Measurements from ENCODE around the gene CXCR3. TPM values are rescaled to one million over a fixed set of nuclear protein-coding genes. Genes with fewer than 3 reads are reported as not detected.

The CXCR3 gene
- total RNA-seq, 2 donors from 2014 or later = 0.20 TPM; not detected in 1

DNA sequence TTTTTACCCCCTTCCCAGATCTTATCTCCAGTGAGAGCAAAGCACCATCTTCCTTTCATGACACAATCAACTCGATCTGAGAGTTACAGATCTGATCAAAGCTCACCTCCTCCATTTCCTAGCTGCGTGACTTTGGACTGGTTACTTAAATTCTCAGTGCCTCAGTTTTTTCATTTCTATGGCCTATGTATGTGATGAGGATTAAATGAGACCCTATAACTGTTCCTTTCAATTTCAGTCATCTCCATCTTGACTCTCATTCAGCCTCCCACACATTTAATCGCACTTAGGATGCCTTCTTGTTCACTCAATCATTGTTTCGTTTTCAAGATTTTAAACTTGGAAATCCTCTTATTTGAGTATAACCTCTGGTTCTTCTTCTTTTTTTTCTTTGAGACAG, 20.1 kb upstream of the CXCR3 start:
- H3K4me1 ChIP-seq = no peaks in the 10 kb centered on the region
- H3K27me3 ChIP-seq = no peaks in the 10 kb centered on the region
- H3K9me3 ChIP-seq = no peaks in the 10 kb centered on the region
- H3K4me3 ChIP-seq = no peak overlapping the region
- H3K36me3 ChIP-seq = no peaks in the 10 kb centered on the region
- H3K27ac ChIP-seq = no peak overlapping the region
- DNase-seq (ENCODE audit: low spot score) = no peak
- TF ChIP-seq, protein P1, sequence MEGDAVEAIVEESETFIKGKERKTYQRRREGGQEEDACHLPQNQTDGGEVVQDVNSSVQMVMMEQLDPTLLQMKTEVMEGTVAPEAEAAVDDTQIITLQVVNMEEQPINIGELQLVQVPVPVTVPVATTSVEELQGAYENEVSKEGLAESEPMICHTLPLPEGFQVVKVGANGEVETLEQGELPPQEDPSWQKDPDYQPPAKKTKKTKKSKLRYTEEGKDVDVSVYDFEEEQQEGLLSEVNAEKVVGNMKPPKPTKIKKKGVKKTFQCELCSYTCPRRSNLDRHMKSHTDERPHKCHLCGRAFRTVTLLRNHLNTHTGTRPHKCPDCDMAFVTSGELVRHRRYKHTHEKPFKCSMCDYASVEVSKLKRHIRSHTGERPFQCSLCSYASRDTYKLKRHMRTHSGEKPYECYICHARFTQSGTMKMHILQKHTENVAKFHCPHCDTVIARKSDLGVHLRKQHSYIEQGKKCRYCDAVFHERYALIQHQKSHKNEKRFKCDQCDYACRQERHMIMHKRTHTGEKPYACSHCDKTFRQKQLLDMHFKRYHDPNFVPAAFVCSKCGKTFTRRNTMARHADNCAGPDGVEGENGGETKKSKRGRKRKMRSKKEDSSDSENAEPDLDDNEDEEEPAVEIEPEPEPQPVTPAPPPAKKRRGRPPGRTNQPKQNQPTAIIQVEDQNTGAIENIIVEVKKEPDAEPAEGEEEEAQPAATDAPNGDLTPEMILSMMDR (IDR thresholded peaks at IDR 0.05) = no peak

- no peak overlapping the region for H3K27ac ChIP-seq
- H3K36me3 ChIP-seq = no peaks in the 10 kb centered on the region
- no peak overlapping the region for H3K4me3 ChIP-seq
- no peak for DNase-seq (ENCODE audit: low spot score)
- H3K9me3 ChIP-seq = no peaks in the 10 kb centered on the region
- TF ChIP-seq, protein P1 (IDR thresholded peaks at IDR 0.05) = no peak
- H3K27me3 ChIP-seq = no peaks in the 10 kb centered on the region
- H3K4me1 ChIP-seq = peaks cover 0 to 4% of the 10 kb centered on the region in 2 donors
Measured at GRCh38 chrX:71637848-71638247, 19.5 kb upstream of the CXCR3 start.

- Histone ChIP-seq H3K9me3 (no peaks in the 10 kb centered on the region), H3K27ac (no peak overlapping the region), H3K4me1 (peaks cover 0 to 4% of the 10 kb centered on the region in 2 donors), H3K27me3 (no peaks in the 10 kb centered on the region), H3K4me3 (no peak overlapping the region), H3K36me3 (no peaks in the 10 kb centered on the region)
- TF ChIP-seq, protein P1 (IDR thresholded peaks at IDR 0.05) = no peak
- DNase-seq (ENCODE audit: low spot score) = no peak
Measured at GRCh38 chrX:71637253-71637618, 18.9 kb upstream of the CXCR3 start.

GRCh38 chrX:71636438-71637252, 18.3 kb upstream of the CXCR3 start:
- H3K36me3 ChIP-seq = no peaks in the 10 kb centered on the region
- no peaks in the 10 kb centered on the region for H3K9me3 ChIP-seq
- H3K4me3 ChIP-seq = no peak overlapping the region
- DNase-seq (ENCODE audit: low spot score) = no peak
- no peak overlapping the region for H3K27ac ChIP-seq
- H3K4me1 ChIP-seq = peaks cover 0 to 4% of the 10 kb centered on the region in 2 donors
- no peaks in the 10 kb centered on the region for H3K27me3 ChIP-seq
- TF ChIP-seq, protein P1 (IDR thresholded peaks at IDR 0.05) = no peak

DNA sequence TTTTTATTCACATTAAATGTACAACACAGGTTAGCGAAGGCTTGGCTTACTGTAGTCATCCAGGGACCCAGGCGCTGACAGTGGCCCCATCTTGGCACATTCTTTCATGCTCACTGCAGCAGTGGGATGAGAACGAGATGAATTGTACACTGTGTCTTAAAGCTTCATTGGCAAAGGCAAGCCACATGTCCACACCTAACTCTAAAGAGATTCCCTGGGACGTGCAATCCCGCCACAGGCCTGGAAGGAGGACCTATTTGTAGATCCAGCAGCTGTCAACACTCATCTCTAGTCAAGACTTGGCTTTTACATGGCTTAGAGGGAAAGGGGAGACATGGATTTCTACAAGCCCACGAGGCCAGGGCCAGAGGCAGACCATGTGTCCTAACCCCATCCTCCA, 16.1 kb upstream of the CXCR3 start:
- Histone ChIP-seq H3K9me3 (no peaks in the 10 kb centered on the region), H3K4me1 (peaks cover 0 to 4% of the 10 kb centered on the region in 2 donors), H3K4me3 (no peak overlapping the region), H3K27ac (no peak overlapping the region), H3K27me3 (no peaks in the 10 kb centered on the region), H3K36me3 (no peaks in the 10 kb centered on the region)
- TF ChIP-seq, protein P1 (IDR thresholded peaks at IDR 0.05) = no peak
- no peak for DNase-seq (ENCODE audit: low spot score)

Measured in right atrium auricular region (tissue), 2 donors.